Fibroblast of peridontal ligament (primary cell): ENCODE data around the gene CDS2.

Source experiments
- DNase-seq: peaks from one replicate; pipeline ENCODE4 v3.0.0-alpha.2; 2010; ENCODE audit errors: extremely low read depth

Gene CDS2

GRCh38 chr20:5119143-5119434 is 7.7 kb upstream of the CDS2 start:
- no peak for DNase-seq

GRCh38 chr20:5119435-5120184 is 7.2 kb upstream of the CDS2 start, which contains the start of gene PCNA:
PCNA (minus strand) TSS chr20:5119958; CDS start chr20:5119798, 160 bp downstream.
- peak; percentile 94 for DNase-seq

GRCh38 chr20:5120185-5120476 is 6.7 kb upstream of the CDS2 start:
- no peak for DNase-seq

GRCh38 chr20:5122873-5123260 is 3.9 kb upstream of the CDS2 start:
- DNase-seq = no peak

GRCh38 chr20:5127204-5127858 is 523 bp downstream of the CDS2 start:
- peak; percentile 23 for DNase-seq

- no peak for DNase-seq
Measured at GRCh38 chr20:5127859-5128424, 1.1 kb downstream of the CDS2 start.

GRCh38 chr20:5128886-5129285 is 2.1 kb downstream of the CDS2 start:
- DNase-seq = no peak

GRCh38 chr20:5131502-5131901 is 4.7 kb downstream of the CDS2 start:
- no peak for DNase-seq

- DNase-seq = no peak
Measured at GRCh38 chr20:5133998-5134397, 7.2 kb downstream of the CDS2 start.

GRCh38 chr20:5135363-5136012 is 8.7 kb downstream of the CDS2 start:
- no peak for DNase-seq

- DNase-seq = no peak
Measured at GRCh38 chr20:5136096-5136495, 9.3 kb downstream of the CDS2 start.

GRCh38 chr20:5140195-5140594 is 13.4 kb downstream of the CDS2 start:
- no peak for DNase-seq

- DNase-seq = no peak
Measured at GRCh38 chr20:5141615-5142014, 14.8 kb downstream of the CDS2 start.

GRCh38 chr20:5143851-5144250 is 17.0 kb downstream of the CDS2 start:
- no peak for DNase-seq

GRCh38 chr20:5145365-5146098 is 18.7 kb downstream of the CDS2 start:
- DNase-seq = no peak

- no peak for DNase-seq
Measured at GRCh38 chr20:5146099-5146668, 19.4 kb downstream of the CDS2 start.

- DNase-seq = no peak
Measured at GRCh38 chr20:5146871-5147592, 20.2 kb downstream of the CDS2 start.

GRCh38 chr20:5148581-5148980 is 21.8 kb downstream of the CDS2 start:
- DNase-seq = no peak

- DNase-seq = no peak
Measured at GRCh38 chr20:5149892-5150225, 23.1 kb downstream of the CDS2 start.

GRCh38 chr20:5150226-5151076 is 23.6 kb downstream of the CDS2 start:
- DNase-seq = no peak

GRCh38 chr20:5153152-5153467 is 26.3 kb downstream of the CDS2 start:
- no peak for DNase-seq
